ENCODE results near the gene ACVR2B. TPM values are rescaled to one million over a fixed set of nuclear protein-coding genes. Genes with fewer than 3 reads are reported as not detected.

ACVR2B gene
- total RNA-seq, 1 experiment from 2014 or later, result 1.8 TPM

DNA sequence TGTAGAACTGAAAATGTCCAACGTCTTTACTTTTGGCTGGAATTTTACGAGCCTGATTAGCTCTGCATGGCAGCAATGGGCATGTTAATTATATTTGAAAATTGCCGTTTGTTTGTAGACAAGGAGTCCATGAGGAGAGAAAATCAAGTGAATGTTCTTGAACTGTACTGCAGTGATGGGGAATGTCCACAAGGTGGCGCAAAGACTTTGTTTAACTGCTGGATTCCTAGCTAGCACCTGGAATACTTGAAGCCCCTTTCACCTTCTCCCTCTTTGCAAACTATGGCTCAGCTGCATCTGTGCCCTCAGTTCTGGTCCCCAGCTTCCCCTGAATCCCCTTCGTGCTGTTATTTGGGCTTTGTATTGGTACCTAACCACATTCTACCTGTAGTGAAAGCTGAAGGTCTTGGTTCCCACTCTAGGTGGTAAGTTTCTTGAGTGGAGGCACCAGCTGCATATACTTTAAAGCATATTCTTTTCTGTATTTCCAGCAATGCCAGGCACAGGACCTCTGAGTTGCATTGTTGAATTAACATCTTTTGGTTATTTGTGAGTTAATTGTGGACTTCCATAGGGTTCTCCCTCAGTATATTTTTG is 67.8 kb downstream of the ACVR2B start:
- no TSS peak for BruUV-seq (replicated peaks)
- TF ChIP-seq, protein P1, sequence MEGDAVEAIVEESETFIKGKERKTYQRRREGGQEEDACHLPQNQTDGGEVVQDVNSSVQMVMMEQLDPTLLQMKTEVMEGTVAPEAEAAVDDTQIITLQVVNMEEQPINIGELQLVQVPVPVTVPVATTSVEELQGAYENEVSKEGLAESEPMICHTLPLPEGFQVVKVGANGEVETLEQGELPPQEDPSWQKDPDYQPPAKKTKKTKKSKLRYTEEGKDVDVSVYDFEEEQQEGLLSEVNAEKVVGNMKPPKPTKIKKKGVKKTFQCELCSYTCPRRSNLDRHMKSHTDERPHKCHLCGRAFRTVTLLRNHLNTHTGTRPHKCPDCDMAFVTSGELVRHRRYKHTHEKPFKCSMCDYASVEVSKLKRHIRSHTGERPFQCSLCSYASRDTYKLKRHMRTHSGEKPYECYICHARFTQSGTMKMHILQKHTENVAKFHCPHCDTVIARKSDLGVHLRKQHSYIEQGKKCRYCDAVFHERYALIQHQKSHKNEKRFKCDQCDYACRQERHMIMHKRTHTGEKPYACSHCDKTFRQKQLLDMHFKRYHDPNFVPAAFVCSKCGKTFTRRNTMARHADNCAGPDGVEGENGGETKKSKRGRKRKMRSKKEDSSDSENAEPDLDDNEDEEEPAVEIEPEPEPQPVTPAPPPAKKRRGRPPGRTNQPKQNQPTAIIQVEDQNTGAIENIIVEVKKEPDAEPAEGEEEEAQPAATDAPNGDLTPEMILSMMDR (conservative IDR thresholded peaks at IDR 0.05; ENCODE audit: low read depth, low read length), result peak; percentile 97
- TF ChIP-seq EZH2phosphoT487 (IDR thresholded peaks at IDR 0.05; ENCODE audit: borderline replicate concordance, low read length), result no peak
- H3K4me3 ChIP-seq (ENCODE audit: low read length), result no peak overlapping the region
- peaks cover 8% of the 10 kb centered on the region for H3K4me1 ChIP-seq (ENCODE audit: insufficient read depth, low read length)
- H3K27ac ChIP-seq (ENCODE audit: low read length), result no peak overlapping the region
- no peak overlapping the region for H3K9ac ChIP-seq (ENCODE audit: low read length)
- no peaks in the 10 kb centered on the region for H3K9me2 ChIP-seq (replicated peaks; ENCODE audit: low read length)
- POLR2A ChIA-PET (ENCODE audit: unreplicated experiment), result no interaction called here
- H3K36me3 ChIP-seq (ENCODE audit: low read depth, low read length), result peaks cover 7% of the 10 kb centered on the region; the same call in 1 of the 2 replicates
- ATAC-seq, result peak; percentile 38
- H3K27me3 ChIP-seq (ENCODE audit: low read length), result no peaks in the 10 kb centered on the region
- no peaks in the 10 kb centered on the region for H3K9me3 ChIP-seq (ENCODE audit: low read length)
- no peaks in the 10 kb centered on the region for H3F3A ChIP-seq (ENCODE audit: low read length, unreplicated experiment)
- no peak overlapping the region for H3K4me2 ChIP-seq (ENCODE audit: low read length)
- intact Hi-C loops (cut with micrococcal nuclease), result loop anchor here (1.0 kb wide), 5 partner anchors 130 to 509 kb away; no protein-coding TSS in a partner anchor
- no peaks in the 10 kb centered on the region for H3K79me2 ChIP-seq (ENCODE audit: low read length)
- peak; percentile 84 for DNase-seq
- peak overlapping the region; percentile 69 for H2AFZ ChIP-seq (ENCODE audit: low read length)
- no peaks in the 10 kb centered on the region for H4K20me1 ChIP-seq (ENCODE audit: low read length)
- CTCF ChIA-PET, result interaction anchor here (0.6 to 1.9 kb wide), 7 partner anchors 25 to 478 kb away, joined by 3 to 14 read pairs (median 3); partner anchors contain the start of gene EXOG

GRCh38 chr3:38522002-38522401 is 68.3 kb downstream of the ACVR2B start:
- Histone ChIP-seq H3K36me3 (ENCODE audit: low read depth, low read length) (peaks cover 7% of the 10 kb centered on the region), H3K27ac (ENCODE audit: low read length) (no peak overlapping the region), H3K4me1 (ENCODE audit: insufficient read depth, low read length) (peaks cover 4% of the 10 kb centered on the region), H3K27me3 (ENCODE audit: low read length) (no peaks in the 10 kb centered on the region), H2AFZ (ENCODE audit: low read length) (no peak overlapping the region), H3K9me3 (ENCODE audit: low read length) (no peaks in the 10 kb centered on the region), H4K20me1 (ENCODE audit: low read length) (no peaks in the 10 kb centered on the region), H3K4me3 (ENCODE audit: low read length) (no peak overlapping the region), H3F3A (ENCODE audit: low read length, unreplicated experiment) (no peaks in the 10 kb centered on the region), H3K79me2 (ENCODE audit: low read length) (no peaks in the 10 kb centered on the region), H3K4me2 (ENCODE audit: low read length) (no peak overlapping the region), H3K9me2 (replicated peaks; ENCODE audit: low read length) (no peaks in the 10 kb centered on the region), H3K9ac (ENCODE audit: low read length) (no peak overlapping the region)
- no peak for TF ChIP-seq EZH2 (IDR thresholded peaks at IDR 0.05; ENCODE audit: low read length, unreplicated experiment)
- TF ChIP-seq, protein P1 (conservative IDR thresholded peaks at IDR 0.05; ENCODE audit: low read depth, low read length), result no peak
- ChIA-PET POLR2A (ENCODE audit: unreplicated experiment) (no interaction called here), CTCF (interaction anchor here (0.6 to 1.9 kb wide), 7 partner anchors 25 to 478 kb away, joined by 3 to 14 read pairs (median 3); partner anchors contain the start of gene EXOG)
- DNase-seq, result no peak
- BruUV-seq (replicated peaks), result no TSS peak
- ATAC-seq, result no peak
- intact Hi-C loops (cut with micrococcal nuclease), result no loop called here

GRCh38 chr3:38524141-38524739 is 70.5 kb downstream of the ACVR2B start:
- H3F3A ChIP-seq (ENCODE audit: low read length, unreplicated experiment), result no peaks in the 10 kb centered on the region
- no peak overlapping the region for H2AFZ ChIP-seq (ENCODE audit: low read length)
- ChIA-PET CTCF (no interaction called here), POLR2A (ENCODE audit: unreplicated experiment) (no interaction called here)
- H3K9me2 ChIP-seq (replicated peaks; ENCODE audit: low read length), result no peaks in the 10 kb centered on the region
- no peak for TF ChIP-seq EZH2 (IDR thresholded peaks at IDR 0.05; ENCODE audit: low read length, unreplicated experiment)
- no peak for TF ChIP-seq EZH2phosphoT487 (IDR thresholded peaks at IDR 0.05; ENCODE audit: borderline replicate concordance, low read length)
- TF ChIP-seq, protein P1 (conservative IDR thresholded peaks at IDR 0.05; ENCODE audit: low read depth, low read length), result no peak
- no peak overlapping the region for H3K9ac ChIP-seq (ENCODE audit: low read length)
- no peak overlapping the region for H3K4me2 ChIP-seq (ENCODE audit: low read length)
- no peaks in the 10 kb centered on the region for H4K20me1 ChIP-seq (ENCODE audit: low read length)
- no peaks in the 10 kb centered on the region for H3K4me1 ChIP-seq (ENCODE audit: insufficient read depth, low read length)
- no peaks in the 10 kb centered on the region for H3K27me3 ChIP-seq (ENCODE audit: low read length)
- intact Hi-C loops (cut with micrococcal nuclease), result no loop called here
- no TSS peak for BruUV-seq (replicated peaks)
- no peaks in the 10 kb centered on the region for H3K79me2 ChIP-seq (ENCODE audit: low read length)
- no peak overlapping the region for H3K27ac ChIP-seq (ENCODE audit: low read length)
- no peaks in the 10 kb centered on the region for H3K9me3 ChIP-seq (ENCODE audit: low read length)
- ATAC-seq, result no peak
- H3K4me3 ChIP-seq (ENCODE audit: low read length), result no peak overlapping the region
- H3K36me3 ChIP-seq (ENCODE audit: low read depth, low read length), result peaks cover 14% of the 10 kb centered on the region
- no peak for DNase-seq

Data from PC-3 (cell line).